Upper lobe of right lung (tissue), 1 donor: Measurements from ENCODE around the gene KLRG1. TPM values are rescaled to one million over a fixed set of nuclear protein-coding genes. Genes with fewer than 3 reads are reported as not detected.
A peak's percentile ranks its signal among the peaks of the same experiment; 100 is the strongest.

Source experiments
- ATAC-seq: fragments of 200-7000 bp; cut with Tn5 transposase; one replicate; pipeline ENCODE4 v1.9.1; 2020; ENCODE audit warnings: mild to moderate bottlenecking, moderate library complexity
- DNase-seq: peaks from one replicate; pipeline ENCODE4 v3.0.0-alpha.2; 2020
- H3K27ac ChIP-seq: fragments of 200-600 bp; one replicate; pipeline ENCODE4 v1.8.0; 2022
- H3K27me3 ChIP-seq: fragments of 200-600 bp; one replicate; pipeline ENCODE4 v1.8.0; 2022; ENCODE audit warnings: mild to moderate bottlenecking
- H3K36me3 ChIP-seq: fragments of 200-600 bp; one replicate; pipeline ENCODE4 v1.8.0; 2022
- H3K4me1 ChIP-seq: fragments of 200-600 bp; one replicate; pipeline ENCODE4 v1.8.0; 2022
- H3K4me3 ChIP-seq: fragments of 200-600 bp; one replicate; pipeline ENCODE4 v1.8.0; 2022; ENCODE audit warnings: mild to moderate bottlenecking
- H3K9me3 ChIP-seq: fragments of 200-600 bp; one replicate; pipeline ENCODE4 v1.8.0; 2022
- CTCF ChIP-seq: fragments of 200-600 bp; IDR thresholded peaks from one replicate; pipeline ENCODE4 v1.8.0; 2022; ENCODE audit warnings: antibody characterized with exemption
- intact Hi-C: fragments of 100-400 bp; cut with DNase I; formaldehyde crosslinking; loops from one replicate; pipeline ENCODE4 v1.11.0; 2022
- total RNA-seq: library from RNA; stranded (reverse); fragmentation: NEBNext Ultra II Directional; extraction: Animal tissue kit (Norgen Biotek cat#: 25700); gene quantifications from one replicate; pipeline ENCODE4 v1.2.1, GENCODE V29; 2021
- donor health status: DM: no; HTN: yes; CAD: no; lungs with severe emphysema.

KLRG1 gene
- total RNA-seq, 1 donor from 2014 or later, result 3.3 TPM

GRCh38 chr12:9036227-9036626 is 46.9 kb downstream of the KLRG1 start:
- TF ChIP-seq CTCF, result no peak
- intact Hi-C loops, result loop anchor here (10.0 kb wide), 1 partner anchor 81 kb away; no protein-coding TSS in a partner anchor
- Histone ChIP-seq H3K36me3 (no peaks in the 10 kb centered on the region), H3K4me3 (no peak overlapping the region), H3K27me3 (no peaks in the 10 kb centered on the region), H3K9me3 (no peaks in the 10 kb centered on the region), H3K27ac (no peak overlapping the region), H3K4me1 (no peaks in the 10 kb centered on the region)
- no peak for DNase-seq
- no peak for ATAC-seq

GRCh38 chr12:9037431-9037830 is 48.1 kb downstream of the KLRG1 start:
- no peak for ATAC-seq
- no peaks in the 10 kb centered on the region for H3K36me3 ChIP-seq

GRCh38 chr12:9039397-9039977 is 50.1 kb downstream of the KLRG1 start:
- intact Hi-C loops, result loop anchor here (10.0 kb wide), 1 partner anchor 85 kb away; no protein-coding TSS in a partner anchor
- H3K36me3 ChIP-seq, result no peaks in the 10 kb centered on the region
- no peaks in the 10 kb centered on the region for H3K4me1 ChIP-seq
- TF ChIP-seq CTCF, result peak; percentile 79
- no peaks in the 10 kb centered on the region for H3K9me3 ChIP-seq
- H3K4me3 ChIP-seq, result no peak overlapping the region
- H3K27ac ChIP-seq, result no peak overlapping the region
- peak; percentile 83 for ATAC-seq
- no peak for DNase-seq
- no peaks in the 10 kb centered on the region for H3K27me3 ChIP-seq

More at GRCh38 chr12:9037431-9037830, 48.1 kb downstream of the KLRG1 start:
- Histone ChIP-seq H3K9me3 (no peaks in the 10 kb centered on the region), H3K4me3 (no peak overlapping the region), H3K27ac (no peak overlapping the region), H3K4me1 (no peaks in the 10 kb centered on the region), H3K27me3 (no peaks in the 10 kb centered on the region)
- intact Hi-C loops, result loop anchor here (10.0 kb wide), 1 partner anchor 83 kb away; no protein-coding TSS in a partner anchor
- TF ChIP-seq CTCF, result no peak
- no peak for DNase-seq

GRCh38 chr12:9040484-9041186 is 51.3 kb downstream of the KLRG1 start:
- DNase-seq, result no peak
- intact Hi-C loops, result loop anchor here (10.0 kb wide), 1 partner anchor 366 kb away; no protein-coding TSS in a partner anchor
- no peak for TF ChIP-seq CTCF
- H3K27ac ChIP-seq, result no peak overlapping the region
- H3K9me3 ChIP-seq, result no peaks in the 10 kb centered on the region
- ATAC-seq, result no peak
- no peak overlapping the region for H3K4me3 ChIP-seq
- H3K4me1 ChIP-seq, result no peaks in the 10 kb centered on the region
- no peaks in the 10 kb centered on the region for H3K36me3 ChIP-seq
- H3K27me3 ChIP-seq, result no peaks in the 10 kb centered on the region

- TF ChIP-seq CTCF, result no peak
- no peak for ATAC-seq
- Histone ChIP-seq H3K36me3 (no peaks in the 10 kb centered on the region), H3K27me3 (no peaks in the 10 kb centered on the region), H3K4me3 (no peak overlapping the region), H3K9me3 (no peaks in the 10 kb centered on the region), H3K27ac (no peak overlapping the region), H3K4me1 (no peaks in the 10 kb centered on the region)
- intact Hi-C loops, result loop anchor here (10.0 kb wide), 1 partner anchor 367 kb away; no protein-coding TSS in a partner anchor
- no peak for DNase-seq
These were observed 52.0 kb downstream of the KLRG1 start for GRCh38 chr12:9041321-9041720.
